ENCODE measurements around the gene ANKRD13C.
"Not testable (repeated sequence)": the region's sequence is repeated elsewhere in the genome, so short reads cannot be mapped to it uniquely, and the experiment has no call there.

Gene ANKRD13C

GRCh38 chr1:70384542-70384941 lies 30.0 kb upstream of the ANKRD13C start:
- no peaks in the 10 kb centered on the region for H3K27me3 ChIP-seq (ENCODE audit: control insufficient read depth in 5 of 5, insufficient read depth in 4 of 5, low read length in 5 of 5)
- no peak overlapping the region for H3K27ac ChIP-seq (ENCODE audit: low read depth, low read length)
- no peak overlapping the region for H3K4me3 ChIP-seq (ENCODE audit: low read depth in 1 of 5, low read length in 5 of 5)
- H3K4me1 ChIP-seq (ENCODE audit: control insufficient read depth in 5 of 5, insufficient read depth in 5 of 5, low read length in 5 of 5): no peaks in the 10 kb centered on the region
- no peak overlapping the region for H3K9ac ChIP-seq (ENCODE audit: low read length in 5 of 5)
- H3K36me3 ChIP-seq (ENCODE audit: control insufficient read depth in 5 of 5, insufficient read depth in 5 of 5, low read length in 5 of 5): no peaks in the 10 kb centered on the region
- H3K9me3 ChIP-seq (ENCODE audit: control insufficient read depth in 5 of 5, low read length in 5 of 5): no peaks in the 10 kb centered on the region

DNA sequence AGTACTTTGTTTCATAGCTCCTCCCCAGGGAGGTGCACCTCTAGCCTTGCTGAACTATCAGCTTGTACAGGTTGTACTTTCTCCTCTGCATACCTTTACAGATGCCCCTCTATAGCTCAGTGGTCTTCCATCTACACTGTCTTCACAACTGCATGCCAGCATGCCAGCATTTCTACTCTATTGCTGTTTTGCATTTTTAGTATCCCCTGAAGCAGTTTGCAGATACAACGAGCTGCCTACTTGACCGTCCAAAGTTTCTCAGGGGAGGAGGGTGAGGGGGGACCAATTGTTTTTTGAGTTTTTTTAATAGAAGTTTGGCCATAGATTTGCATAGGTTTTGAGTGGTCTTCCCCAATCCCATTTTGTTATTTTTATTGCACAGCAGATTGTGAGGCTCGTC lies 29.0 kb upstream of the ANKRD13C start:
- H3K27me3 ChIP-seq (ENCODE audit: control insufficient read depth in 5 of 5, insufficient read depth in 4 of 5, low read length in 5 of 5): no peaks in the 10 kb centered on the region
- no peak overlapping the region for H3K27ac ChIP-seq (ENCODE audit: low read depth, low read length)

GRCh38 chr1:70382682-70383081 lies 28.2 kb upstream of the ANKRD13C start:
- H3K27me3 ChIP-seq (ENCODE audit: control insufficient read depth in 5 of 5, insufficient read depth in 4 of 5, low read length in 5 of 5): no peaks in the 10 kb centered on the region

More for the DNA sequence above, 29.0 kb upstream of the ANKRD13C start:
- no peaks in the 10 kb centered on the region for H3K36me3 ChIP-seq (ENCODE audit: control insufficient read depth in 5 of 5, insufficient read depth in 5 of 5, low read length in 5 of 5)
- H3K4me3 ChIP-seq (ENCODE audit: low read depth in 1 of 5, low read length in 5 of 5): no peak overlapping the region
- H3K9me3 ChIP-seq (ENCODE audit: control insufficient read depth in 5 of 5, low read length in 5 of 5): no peaks in the 10 kb centered on the region
- no peaks in the 10 kb centered on the region for H3K4me1 ChIP-seq (ENCODE audit: control insufficient read depth in 5 of 5, insufficient read depth in 5 of 5, low read length in 5 of 5)
- no peak overlapping the region for H3K9ac ChIP-seq (ENCODE audit: low read length in 5 of 5)

GRCh38 chr1:70376196-70376595 lies 21.7 kb upstream of the ANKRD13C start:
- no peaks in the 10 kb centered on the region for H3K27me3 ChIP-seq (ENCODE audit: control insufficient read depth in 5 of 5, insufficient read depth in 4 of 5, low read length in 5 of 5)
- H3K9me3 ChIP-seq (ENCODE audit: control insufficient read depth in 5 of 5, low read length in 5 of 5): no peaks in the 10 kb centered on the region
- no peak overlapping the region for H3K4me3 ChIP-seq (ENCODE audit: low read depth in 1 of 5, low read length in 5 of 5)
- no peaks in the 10 kb centered on the region for H3K4me1 ChIP-seq (ENCODE audit: control insufficient read depth in 5 of 5, insufficient read depth in 5 of 5, low read length in 5 of 5)
- no peak overlapping the region for H3K9ac ChIP-seq (ENCODE audit: low read length in 5 of 5)
- peaks cover 0 to 6% (median 0%) of the 10 kb centered on the region in 5 donors for H3K36me3 ChIP-seq (ENCODE audit: control insufficient read depth in 5 of 5, insufficient read depth in 5 of 5, low read length in 5 of 5)
- H3K27ac ChIP-seq (ENCODE audit: low read depth, low read length): no peak overlapping the region

More at GRCh38 chr1:70382682-70383081, 28.2 kb upstream of the ANKRD13C start:
- no peaks in the 10 kb centered on the region for H3K4me1 ChIP-seq (ENCODE audit: control insufficient read depth in 5 of 5, insufficient read depth in 5 of 5, low read length in 5 of 5)
- H3K36me3 ChIP-seq (ENCODE audit: control insufficient read depth in 5 of 5, insufficient read depth in 5 of 5, low read length in 5 of 5): no peaks in the 10 kb centered on the region
- H3K4me3 ChIP-seq (ENCODE audit: low read depth in 1 of 5, low read length in 5 of 5): no peak overlapping the region
- no peaks in the 10 kb centered on the region for H3K9me3 ChIP-seq (ENCODE audit: control insufficient read depth in 5 of 5, low read length in 5 of 5)
- H3K27ac ChIP-seq (ENCODE audit: low read depth, low read length): no peak overlapping the region
- H3K9ac ChIP-seq (ENCODE audit: low read length in 5 of 5): no peak overlapping the region

DNA sequence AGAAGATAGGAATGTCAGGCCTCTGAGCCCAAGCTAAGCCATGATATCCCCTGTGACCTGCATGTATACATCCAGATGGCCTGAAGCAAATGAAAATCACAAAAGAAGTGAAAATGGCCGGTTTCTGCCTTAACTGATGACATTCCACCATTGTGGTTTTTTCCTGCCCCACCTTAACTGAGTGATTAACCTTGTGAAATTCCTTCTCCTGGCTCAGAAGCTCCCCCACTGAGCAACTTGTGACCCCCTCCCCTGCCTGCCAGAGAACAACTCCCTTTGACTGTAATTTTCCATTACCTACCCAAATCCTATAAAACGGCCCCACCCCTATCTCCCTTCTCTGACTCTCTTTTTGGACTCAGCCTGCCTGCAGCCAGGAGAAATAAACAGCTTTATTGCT lies 19.1 kb upstream of the ANKRD13C start:
- H3K36me3 ChIP-seq (ENCODE audit: control insufficient read depth in 5 of 5, insufficient read depth in 5 of 5, low read length in 5 of 5); H3K9ac ChIP-seq (ENCODE audit: low read length in 5 of 5); H3K4me3 ChIP-seq (ENCODE audit: low read depth in 1 of 5, low read length in 5 of 5); H3K27ac ChIP-seq (ENCODE audit: low read depth, low read length); H3K27me3 ChIP-seq (ENCODE audit: control insufficient read depth in 5 of 5, insufficient read depth in 4 of 5, low read length in 5 of 5); H3K4me1 ChIP-seq (ENCODE audit: control insufficient read depth in 5 of 5, insufficient read depth in 5 of 5, low read length in 5 of 5); H3K9me3 ChIP-seq (ENCODE audit: control insufficient read depth in 5 of 5, low read length in 5 of 5): not testable (repeated sequence)

DNA sequence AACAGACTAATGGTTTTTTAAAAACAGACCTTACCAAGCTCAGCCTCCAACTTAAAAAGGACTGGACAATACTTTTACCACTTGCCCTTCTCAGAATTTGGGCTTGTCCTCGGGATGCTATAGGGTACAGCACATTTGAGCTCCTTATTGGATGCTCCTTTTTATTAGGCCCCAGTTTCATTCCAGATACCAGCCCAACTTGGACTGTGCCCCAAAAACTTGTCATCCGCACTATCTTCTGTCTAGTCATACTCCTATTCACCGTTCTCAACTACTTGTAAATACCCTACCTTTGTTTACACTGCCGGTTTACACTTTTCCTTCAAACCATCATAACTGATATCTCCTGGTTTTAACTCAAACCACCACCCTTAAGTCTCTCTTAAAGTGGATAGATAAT lies 17.9 kb upstream of the ANKRD13C start:
- no peaks in the 10 kb centered on the region for H3K4me1 ChIP-seq (ENCODE audit: control insufficient read depth in 5 of 5, insufficient read depth in 5 of 5, low read length in 5 of 5)
- no peaks in the 10 kb centered on the region for H3K9me3 ChIP-seq (ENCODE audit: control insufficient read depth in 5 of 5, low read length in 5 of 5)
- H3K4me3 ChIP-seq (ENCODE audit: low read depth in 1 of 5, low read length in 5 of 5): no peak overlapping the region
- H3K36me3 ChIP-seq (ENCODE audit: control insufficient read depth in 5 of 5, insufficient read depth in 5 of 5, low read length in 5 of 5): peaks cover 0 to 6% (median 2%) of the 10 kb centered on the region in 5 donors
- no peak overlapping the region for H3K9ac ChIP-seq (ENCODE audit: low read length in 5 of 5)
- H3K27me3 ChIP-seq (ENCODE audit: control insufficient read depth in 5 of 5, insufficient read depth in 4 of 5, low read length in 5 of 5): no peaks in the 10 kb centered on the region
- H3K27ac ChIP-seq (ENCODE audit: low read depth, low read length): no peak overlapping the region

GRCh38 chr1:70371586-70371985 lies 17.1 kb upstream of the ANKRD13C start:
- H3K9me3 ChIP-seq (ENCODE audit: control insufficient read depth in 5 of 5, low read length in 5 of 5); H3K27me3 ChIP-seq (ENCODE audit: control insufficient read depth in 5 of 5, insufficient read depth in 4 of 5, low read length in 5 of 5); H3K4me3 ChIP-seq (ENCODE audit: low read depth in 1 of 5, low read length in 5 of 5); H3K36me3 ChIP-seq (ENCODE audit: control insufficient read depth in 5 of 5, insufficient read depth in 5 of 5, low read length in 5 of 5); H3K4me1 ChIP-seq (ENCODE audit: control insufficient read depth in 5 of 5, insufficient read depth in 5 of 5, low read length in 5 of 5); H3K9ac ChIP-seq (ENCODE audit: low read length in 5 of 5); H3K27ac ChIP-seq (ENCODE audit: low read depth, low read length): not testable (repeated sequence)

DNA sequence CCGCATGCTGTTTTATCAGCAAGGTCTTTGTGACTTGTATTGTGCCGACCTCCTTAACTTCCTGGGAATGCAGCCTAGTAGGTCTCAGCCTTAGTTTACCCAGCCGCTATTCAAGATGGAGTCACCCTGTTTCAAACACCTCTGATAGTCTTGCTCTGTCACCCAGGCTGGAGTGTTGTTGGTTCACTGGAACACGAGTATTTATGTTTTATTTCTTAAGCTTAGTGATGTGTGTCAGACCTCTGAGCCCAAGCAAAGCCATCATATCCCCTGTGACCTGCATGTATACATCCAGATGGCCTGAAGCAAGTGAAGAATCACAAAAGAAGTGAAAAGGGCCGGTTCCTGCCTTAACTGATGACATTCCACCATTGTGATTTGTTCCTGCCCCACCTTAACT lies 12.9 kb upstream of the ANKRD13C start:
- H3K36me3 ChIP-seq (ENCODE audit: control insufficient read depth in 5 of 5, insufficient read depth in 5 of 5, low read length in 5 of 5); H3K4me3 ChIP-seq (ENCODE audit: low read depth in 1 of 5, low read length in 5 of 5); H3K27me3 ChIP-seq (ENCODE audit: control insufficient read depth in 5 of 5, insufficient read depth in 4 of 5, low read length in 5 of 5); H3K9ac ChIP-seq (ENCODE audit: low read length in 5 of 5); H3K4me1 ChIP-seq (ENCODE audit: control insufficient read depth in 5 of 5, insufficient read depth in 5 of 5, low read length in 5 of 5); H3K9me3 ChIP-seq (ENCODE audit: control insufficient read depth in 5 of 5, low read length in 5 of 5); H3K27ac ChIP-seq (ENCODE audit: low read depth, low read length): not testable (repeated sequence)

DNA sequence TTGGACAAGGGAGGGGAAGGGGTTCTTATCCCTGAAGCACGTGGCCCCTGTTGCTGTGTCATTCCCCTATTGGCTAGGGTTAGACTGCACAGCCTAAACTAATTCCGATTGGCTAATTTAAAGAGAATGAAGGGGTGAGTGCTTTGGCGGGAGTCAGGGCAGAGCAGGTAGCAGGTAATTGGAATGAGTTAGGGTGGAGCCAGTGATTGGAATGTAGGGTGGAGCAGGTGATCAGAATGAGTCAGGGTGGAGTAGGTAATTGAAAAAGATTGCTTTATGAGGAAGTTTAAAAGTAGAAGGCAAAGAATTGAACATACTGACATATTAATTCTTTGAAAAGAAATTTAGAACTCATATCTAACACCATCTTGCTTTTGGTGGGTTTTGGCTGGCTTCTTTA lies 12.5 kb upstream of the ANKRD13C start:
- H3K9me3 ChIP-seq (ENCODE audit: control insufficient read depth in 5 of 5, low read length in 5 of 5); H3K36me3 ChIP-seq (ENCODE audit: control insufficient read depth in 5 of 5, insufficient read depth in 5 of 5, low read length in 5 of 5); H3K4me1 ChIP-seq (ENCODE audit: control insufficient read depth in 5 of 5, insufficient read depth in 5 of 5, low read length in 5 of 5); H3K9ac ChIP-seq (ENCODE audit: low read length in 5 of 5); H3K4me3 ChIP-seq (ENCODE audit: low read depth in 1 of 5, low read length in 5 of 5); H3K27ac ChIP-seq (ENCODE audit: low read depth, low read length); H3K27me3 ChIP-seq (ENCODE audit: control insufficient read depth in 5 of 5, insufficient read depth in 4 of 5, low read length in 5 of 5): not testable (repeated sequence)

DNA sequence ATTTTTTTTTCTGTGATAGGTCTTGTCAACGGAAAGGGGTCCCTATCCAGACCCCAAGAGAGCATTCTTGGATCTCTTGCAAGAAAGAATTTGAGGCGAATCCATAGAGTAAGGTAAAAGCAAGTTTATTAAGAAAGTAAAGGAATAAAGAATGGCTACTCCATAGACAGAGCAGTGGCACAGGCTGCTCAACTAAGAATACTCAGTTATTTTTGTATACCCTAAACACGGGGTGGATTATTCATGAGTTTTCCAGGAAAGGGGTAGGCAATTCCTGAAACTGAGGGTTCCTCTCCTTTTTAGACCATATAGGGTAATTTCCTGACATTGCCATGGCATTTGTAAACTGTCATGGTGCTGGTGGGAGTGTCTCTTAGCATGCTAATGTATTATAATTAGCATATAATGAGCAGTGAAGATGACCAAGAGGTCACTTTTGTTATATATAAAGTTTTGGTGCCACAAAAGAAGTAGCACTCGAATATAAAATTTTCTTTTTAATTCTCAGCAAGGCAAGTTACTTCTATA lies 12.0 kb upstream of the ANKRD13C start:
- not testable (repeated sequence) for H3K9me3 ChIP-seq (ENCODE audit: control insufficient read depth in 5 of 5, low read length in 5 of 5); H3K9ac ChIP-seq (ENCODE audit: low read length in 5 of 5); H3K4me3 ChIP-seq (ENCODE audit: low read depth in 1 of 5, low read length in 5 of 5); H3K27me3 ChIP-seq (ENCODE audit: control insufficient read depth in 5 of 5, insufficient read depth in 4 of 5, low read length in 5 of 5); H3K27ac ChIP-seq (ENCODE audit: low read depth, low read length); H3K36me3 ChIP-seq (ENCODE audit: control insufficient read depth in 5 of 5, insufficient read depth in 5 of 5, low read length in 5 of 5); H3K4me1 ChIP-seq (ENCODE audit: control insufficient read depth in 5 of 5, insufficient read depth in 5 of 5, low read length in 5 of 5)

DNA sequence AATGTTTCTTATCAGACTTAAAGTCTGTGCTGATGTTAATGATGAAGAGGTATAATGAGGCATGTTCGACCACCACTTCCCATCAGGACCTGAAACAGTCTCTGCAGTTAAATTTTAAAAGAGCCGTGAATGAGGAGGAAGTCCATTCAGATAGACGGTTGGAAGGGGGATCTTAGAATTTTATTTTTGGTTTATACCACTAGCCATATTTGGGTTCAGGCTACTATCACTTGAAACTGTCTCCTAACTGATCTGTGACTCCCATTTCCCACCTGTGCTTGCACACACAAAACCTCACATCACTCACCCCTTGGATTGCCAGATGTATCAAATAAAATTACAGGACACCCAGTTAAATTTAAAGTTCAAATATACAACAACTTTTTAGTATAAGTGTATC lies 9.9 kb upstream of the ANKRD13C start:
- no peak overlapping the region for H3K4me3 ChIP-seq (ENCODE audit: low read depth in 1 of 5, low read length in 5 of 5)
- no peak overlapping the region for H3K27ac ChIP-seq (ENCODE audit: low read depth, low read length)
- no peaks in the 10 kb centered on the region for H3K27me3 ChIP-seq (ENCODE audit: control insufficient read depth in 5 of 5, insufficient read depth in 4 of 5, low read length in 5 of 5)
- H3K4me1 ChIP-seq (ENCODE audit: control insufficient read depth in 5 of 5, insufficient read depth in 5 of 5, low read length in 5 of 5): peaks cover 0 to 3% (median 0%) of the 10 kb centered on the region in 5 donors
- H3K9ac ChIP-seq (ENCODE audit: low read length in 5 of 5): no peak overlapping the region
- no peaks in the 10 kb centered on the region for H3K9me3 ChIP-seq (ENCODE audit: control insufficient read depth in 5 of 5, low read length in 5 of 5)
- peaks cover 0 to 6% (median 0%) of the 10 kb centered on the region in 5 donors for H3K36me3 ChIP-seq (ENCODE audit: control insufficient read depth in 5 of 5, insufficient read depth in 5 of 5, low read length in 5 of 5)

Measured in subcutaneous abdominal adipose tissue (tissue), 5 donors.